HG03354 (cell line): ENCODE results near the gene LSR.

Experiments used
- ATAC-seq: cut with Tn5 transposase; IDR thresholded peaks from one replicate; pipeline ENCODE4 v1.9.1; 2021; ENCODE audit warnings: mild to moderate bottlenecking; ENCODE audit not compliant: unreplicated experiment, poor library complexity, severe bottlenecking

The LSR gene

DNA sequence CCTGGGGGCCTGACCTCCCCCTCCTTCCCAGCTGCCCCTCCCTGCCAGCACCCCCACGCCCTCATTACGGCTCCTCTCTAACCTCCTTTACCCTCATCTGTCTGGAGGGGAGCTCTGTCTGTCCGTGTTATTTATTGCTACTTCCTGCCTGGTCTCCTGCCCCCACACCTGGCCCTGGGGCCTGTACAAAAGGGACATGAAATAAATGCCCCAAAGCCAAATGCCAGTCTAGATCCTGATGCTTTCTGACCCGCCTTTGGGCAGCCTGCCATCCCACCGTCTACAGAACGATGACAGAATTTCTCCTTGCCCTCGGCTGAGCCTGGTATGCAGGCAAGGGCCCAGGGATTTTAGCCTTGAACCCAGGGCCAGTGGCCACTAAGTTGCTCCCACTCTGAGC, 64.8 kb downstream of the LSR start:
- no peak for ATAC-seq

- ATAC-seq, result no peak
These were observed 65.2 kb downstream of the LSR start for GRCh38 chr19:35314031-35314430.

GRCh38 chr19:35314858-35315470, 66.2 kb downstream of the LSR start:
- ATAC-seq, result no peak

DNA sequence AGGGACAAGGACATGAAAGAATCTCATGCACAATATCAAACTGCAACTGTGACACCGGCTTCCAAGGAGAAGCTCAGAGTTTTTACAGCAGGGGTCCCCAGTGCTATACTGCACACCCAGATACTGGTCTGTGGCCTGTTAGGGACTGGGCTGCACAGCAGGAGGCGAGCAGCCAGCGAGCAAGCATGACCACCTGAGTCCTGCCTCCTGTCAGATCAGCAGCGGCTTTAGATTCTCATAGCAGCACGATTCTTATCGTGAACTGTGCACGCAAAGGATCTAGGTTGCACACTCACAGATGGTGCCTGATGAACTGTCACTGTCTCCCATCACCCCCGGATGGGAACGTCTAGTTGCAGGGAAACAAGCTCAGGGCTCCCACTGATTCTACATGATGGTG, 67.1 kb downstream of the LSR start:
- no peak for ATAC-seq

DNA sequence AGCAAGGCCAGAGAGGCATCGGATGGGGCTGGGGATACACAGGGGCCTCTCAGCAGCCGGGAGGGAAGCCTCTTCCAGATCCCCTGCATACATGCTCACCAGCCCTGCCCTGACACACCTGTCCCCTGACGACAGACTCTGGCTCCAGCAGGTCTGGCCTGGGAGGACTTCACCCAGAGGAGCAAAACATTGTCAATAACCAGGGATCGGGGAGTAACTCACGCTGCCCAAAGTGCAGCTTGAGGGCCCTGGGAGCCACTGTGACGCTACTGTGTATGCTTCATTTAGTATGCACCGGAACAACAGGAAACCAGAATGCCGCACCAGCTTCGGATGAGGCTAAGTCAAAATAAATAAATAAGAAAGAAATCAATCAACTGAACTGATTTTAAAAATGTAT, 67.8 kb downstream of the LSR start:
- no peak for ATAC-seq
